Measurements from ENCODE around the gene TMEM233. TPM values are rescaled to one million over a fixed set of nuclear protein-coding genes. Genes with fewer than 3 reads are reported as not detected.
"Not testable (repeated sequence)": the region's sequence is repeated elsewhere in the genome, so short reads cannot be mapped to it uniquely, and the experiment has no call there.

Gene TMEM233
- total and polyA plus RNA-seq, 7 donors: 11.6 to 125 (median 69.7) TPM

DNA sequence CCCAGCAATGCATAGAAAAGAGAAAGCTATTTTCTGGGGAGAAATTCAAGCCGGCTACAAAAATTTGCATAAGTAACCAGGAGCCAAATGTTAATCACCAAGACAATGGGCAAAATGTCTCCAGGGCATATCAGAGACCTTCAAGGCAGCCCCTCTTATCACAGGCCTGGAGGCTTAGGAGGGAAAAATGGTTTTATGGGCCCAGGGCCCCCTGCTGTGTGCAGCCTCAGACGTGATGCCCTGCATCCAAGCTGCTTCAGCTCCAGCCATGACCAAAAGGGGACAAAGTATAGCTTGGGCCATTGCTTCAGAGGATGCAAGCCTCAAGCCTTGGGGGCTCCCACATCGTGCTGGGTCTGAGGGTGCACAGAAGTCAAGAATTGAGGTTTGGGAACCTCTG lies 15.8 kb downstream of the TMEM233 start:
- Histone ChIP-seq H3K36me3 (ENCODE audit: insufficient read depth in 1 of 2, low read depth in 1 of 2) (peaks cover 0 to 8% of the 10 kb centered on the region in 2 donors), H3K9me3 (no peaks in the 10 kb centered on the region), H3K4me3 (no peak overlapping the region), H3K27ac (no peak overlapping the region), H3K27me3 (ENCODE audit: insufficient read depth in 3 of 3, low read length in 2 of 3) (no peaks in the 10 kb centered on the region), H3K4me1 (peaks cover 25% of the 10 kb centered on the region)
- 75 to 85% (median 83%) methylated on average over 3 of the region's 3 CpGs for WGBS, 3 donors
- ATAC-seq: no peak
- TF ChIP-seq, protein P1, sequence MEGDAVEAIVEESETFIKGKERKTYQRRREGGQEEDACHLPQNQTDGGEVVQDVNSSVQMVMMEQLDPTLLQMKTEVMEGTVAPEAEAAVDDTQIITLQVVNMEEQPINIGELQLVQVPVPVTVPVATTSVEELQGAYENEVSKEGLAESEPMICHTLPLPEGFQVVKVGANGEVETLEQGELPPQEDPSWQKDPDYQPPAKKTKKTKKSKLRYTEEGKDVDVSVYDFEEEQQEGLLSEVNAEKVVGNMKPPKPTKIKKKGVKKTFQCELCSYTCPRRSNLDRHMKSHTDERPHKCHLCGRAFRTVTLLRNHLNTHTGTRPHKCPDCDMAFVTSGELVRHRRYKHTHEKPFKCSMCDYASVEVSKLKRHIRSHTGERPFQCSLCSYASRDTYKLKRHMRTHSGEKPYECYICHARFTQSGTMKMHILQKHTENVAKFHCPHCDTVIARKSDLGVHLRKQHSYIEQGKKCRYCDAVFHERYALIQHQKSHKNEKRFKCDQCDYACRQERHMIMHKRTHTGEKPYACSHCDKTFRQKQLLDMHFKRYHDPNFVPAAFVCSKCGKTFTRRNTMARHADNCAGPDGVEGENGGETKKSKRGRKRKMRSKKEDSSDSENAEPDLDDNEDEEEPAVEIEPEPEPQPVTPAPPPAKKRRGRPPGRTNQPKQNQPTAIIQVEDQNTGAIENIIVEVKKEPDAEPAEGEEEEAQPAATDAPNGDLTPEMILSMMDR (IDR thresholded peaks at IDR 0.05): no peak
- intact Hi-C loops (cut with DNase I): no loop called here
- DNase-seq: no peak

DNA sequence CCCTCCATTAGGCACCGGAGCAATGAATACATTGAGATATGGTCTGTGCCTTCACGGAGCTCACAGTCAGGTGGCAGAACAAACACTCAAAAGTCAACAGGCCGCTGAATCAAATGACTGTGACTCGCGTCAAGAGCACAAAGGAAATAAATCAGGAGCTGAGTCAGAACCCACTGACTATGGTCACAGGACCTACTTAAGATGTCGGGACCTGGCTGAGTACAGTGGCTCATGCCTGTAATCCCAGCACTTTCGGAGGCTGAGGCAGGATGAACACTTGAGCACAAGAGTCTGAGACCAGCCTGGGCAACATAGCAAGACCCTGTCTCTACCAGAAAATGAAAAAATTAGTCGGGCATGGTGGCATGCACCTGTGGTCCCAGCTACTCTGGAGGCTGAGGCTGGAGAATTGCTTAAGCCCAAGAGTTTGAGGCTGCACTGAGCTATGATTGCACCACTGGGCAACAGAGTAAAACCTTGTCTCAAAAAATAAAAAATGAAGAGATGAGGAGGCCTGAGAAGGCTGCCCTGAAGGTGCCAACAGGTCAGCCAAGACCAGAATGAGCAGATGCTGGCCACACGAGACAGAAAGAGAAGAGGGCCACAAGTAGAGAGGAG lies 19.9 kb downstream of the TMEM233 start:
- ATAC-seq (peak; percentile 69 to 84 (median 82)), DNase-seq (no peak)
- intact Hi-C loops (cut with DNase I): no loop called here
- Histone ChIP-seq H3K27me3 (ENCODE audit: insufficient read depth in 3 of 3, low read length in 2 of 3) (no peaks in the 10 kb centered on the region), H3K36me3 (ENCODE audit: insufficient read depth in 1 of 2, low read depth in 1 of 2) (peaks cover 0 to 4% of the 10 kb centered on the region in 2 donors), H3K4me3 (no peak overlapping the region), H3K27ac (peak overlapping the region; percentile 80), H3K4me1 (peaks cover 55% of the 10 kb centered on the region), H3K9me3 (no peaks in the 10 kb centered on the region)
- TF ChIP-seq, protein P1 (IDR thresholded peaks at IDR 0.05): no peak
- 54 to 72% (median 58%) methylated on average over 9 of the region's 9 CpGs for WGBS, 3 donors

DNA sequence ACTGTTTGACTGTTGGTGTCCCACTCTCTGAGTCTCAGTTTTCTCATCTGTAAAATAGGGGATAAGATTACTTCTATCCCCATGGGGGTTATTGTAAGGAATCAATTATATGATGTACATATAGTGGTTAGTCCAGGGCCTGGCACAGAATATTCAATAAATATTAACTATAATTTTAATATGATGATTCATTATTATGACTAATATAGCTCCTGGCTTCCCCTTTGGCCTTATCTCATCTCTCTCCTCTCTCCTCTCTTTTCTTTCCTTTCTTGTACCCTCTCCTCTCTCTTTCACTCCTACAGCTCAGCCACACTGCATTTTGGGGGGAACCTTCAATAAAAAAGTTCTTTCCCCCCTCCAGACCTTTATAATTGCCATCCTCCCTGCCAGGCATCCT lies 21.1 kb downstream of the TMEM233 start:
- H3K36me3 ChIP-seq (ENCODE audit: insufficient read depth in 1 of 2, low read depth in 1 of 2): peaks cover 0 to 4% of the 10 kb centered on the region in 2 donors
- TF ChIP-seq, protein P1 (IDR thresholded peaks at IDR 0.05): no peak
- H3K27me3 ChIP-seq (ENCODE audit: insufficient read depth in 3 of 3, low read length in 2 of 3): no peaks in the 10 kb centered on the region
- ATAC-seq (peak in 2 of 4 donors; percentile 26 to 37), DNase-seq (no peak)
- peaks cover 55% of the 10 kb centered on the region for H3K4me1 ChIP-seq
- peak overlapping the region; percentile 80 for H3K27ac ChIP-seq
- H3K4me3 ChIP-seq: no peak overlapping the region
- no peaks in the 10 kb centered on the region for H3K9me3 ChIP-seq
- intact Hi-C loops (cut with DNase I): no loop called here

DNA sequence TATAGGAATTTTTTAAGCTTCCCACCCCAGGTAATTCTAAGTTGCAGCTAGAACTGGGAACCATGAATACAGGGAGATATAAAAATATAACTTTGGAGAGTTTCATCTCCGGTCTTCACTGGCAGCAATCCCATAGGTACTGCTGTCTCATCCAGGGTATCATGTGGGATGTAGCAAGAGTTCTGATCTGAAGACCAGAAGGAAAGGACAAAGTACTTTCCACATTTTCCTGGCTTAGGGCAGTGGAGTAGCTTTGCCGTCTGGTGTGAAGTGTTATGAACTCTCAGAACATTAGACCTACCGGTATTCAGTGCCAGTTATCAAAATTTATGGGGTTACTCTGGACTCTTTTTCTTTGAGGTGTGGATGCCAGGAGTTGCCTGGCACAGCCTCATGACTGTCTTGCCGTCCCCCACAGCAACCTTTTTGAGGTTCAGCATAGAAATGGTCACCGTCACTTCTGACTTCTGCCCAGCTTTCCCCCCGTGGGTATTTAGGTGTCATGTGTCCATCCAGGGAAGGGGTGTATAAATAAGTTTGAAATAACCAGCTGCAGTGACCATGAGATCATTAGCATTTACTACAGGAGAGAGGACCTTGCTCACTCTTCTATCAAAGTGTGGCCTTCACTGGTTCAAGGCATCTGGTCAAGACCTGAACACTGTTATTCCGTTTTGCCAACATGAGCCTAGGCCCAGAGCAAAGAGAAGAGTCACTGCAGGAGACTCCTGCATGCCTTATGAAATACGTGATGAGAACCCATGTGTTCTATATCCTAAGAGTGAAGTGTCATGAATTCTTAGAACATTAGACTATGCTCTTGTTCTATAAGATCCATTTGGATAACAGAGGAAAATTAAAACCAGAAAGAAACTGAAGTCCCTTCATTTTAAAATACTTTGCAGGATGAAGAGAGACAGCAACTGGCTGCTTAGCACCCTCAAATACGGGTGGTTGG lies 22.2 kb downstream of the TMEM233 start:
- intact Hi-C loops (cut with DNase I): no loop called here

DNA sequence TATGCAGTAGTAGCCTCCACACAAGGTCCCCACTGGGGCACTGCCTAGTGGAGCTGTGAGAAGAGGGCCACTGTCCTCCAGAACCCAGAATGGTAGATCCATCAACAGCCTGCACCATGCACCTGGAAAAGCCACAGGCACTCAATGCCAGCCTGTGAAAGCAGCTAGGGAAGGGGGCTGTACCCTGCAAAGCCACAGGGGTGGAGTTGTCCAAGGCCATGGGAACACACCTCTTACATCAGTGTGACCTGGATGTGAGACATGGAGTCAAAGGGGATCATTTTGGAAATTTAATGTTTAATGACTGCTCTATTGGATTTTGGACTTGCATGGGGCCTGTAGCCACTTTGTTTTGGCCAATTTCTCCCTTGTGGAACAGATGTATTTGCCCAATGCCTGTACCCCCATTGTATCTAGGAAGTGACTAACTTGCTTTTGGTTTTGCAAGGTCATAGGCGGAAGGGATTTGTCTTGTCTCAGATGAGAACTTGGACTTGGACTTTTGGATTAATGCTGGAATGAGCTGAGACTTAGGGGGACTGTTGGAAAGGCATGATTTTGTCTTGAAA lies 24.8 kb downstream of the TMEM233 start:
- intact Hi-C loops (cut with DNase I); DNase-seq; H3K27me3 ChIP-seq (ENCODE audit: insufficient read depth in 3 of 3, low read length in 2 of 3); ATAC-seq; H3K4me3 ChIP-seq; H3K9me3 ChIP-seq: not testable (repeated sequence)
- 92 to 97% (median 96%) methylated on average over 1 of the region's 1 CpG for WGBS, 3 donors
- peaks cover 37% of the 10 kb centered on the region for H3K4me1 ChIP-seq
- H3K36me3 ChIP-seq (ENCODE audit: insufficient read depth in 1 of 2, low read depth in 1 of 2): peaks cover 4 to 22% of the 10 kb centered on the region in 2 donors
- H3K27ac ChIP-seq: peak overlapping the region; percentile 21

More for the DNA sequence above, 22.2 kb downstream of the TMEM233 start:
- peak overlapping the region; percentile 5 for H3K4me3 ChIP-seq
- H3K27ac ChIP-seq: peak overlapping the region; percentile 80
- H3K27me3 ChIP-seq (ENCODE audit: insufficient read depth in 3 of 3, low read length in 2 of 3): no peaks in the 10 kb centered on the region
- H3K36me3 ChIP-seq (ENCODE audit: insufficient read depth in 1 of 2, low read depth in 1 of 2): peaks cover 4% of the 10 kb centered on the region in 2 donors
- H3K9me3 ChIP-seq: no peaks in the 10 kb centered on the region
- 27 to 47% (median 32%) methylated on average over 9 of the region's 9 CpGs for WGBS, 3 donors
- no peak for DNase-seq
- TF ChIP-seq, protein P1 (IDR thresholded peaks at IDR 0.05): no peak
- peak; percentile 70 to 85 (median 80) for ATAC-seq
- H3K4me1 ChIP-seq: peaks cover 47% of the 10 kb centered on the region

Measured in psoas muscle (tissue), 8 donors.